ENCODE results near the gene TSEN34. TPM values are rescaled to one million over a fixed set of nuclear protein-coding genes. Genes with fewer than 3 reads are reported as not detected.

TSEN34 gene
- total RNA-seq, 1 donor from 2014 or later = 38.6 TPM

DNA sequence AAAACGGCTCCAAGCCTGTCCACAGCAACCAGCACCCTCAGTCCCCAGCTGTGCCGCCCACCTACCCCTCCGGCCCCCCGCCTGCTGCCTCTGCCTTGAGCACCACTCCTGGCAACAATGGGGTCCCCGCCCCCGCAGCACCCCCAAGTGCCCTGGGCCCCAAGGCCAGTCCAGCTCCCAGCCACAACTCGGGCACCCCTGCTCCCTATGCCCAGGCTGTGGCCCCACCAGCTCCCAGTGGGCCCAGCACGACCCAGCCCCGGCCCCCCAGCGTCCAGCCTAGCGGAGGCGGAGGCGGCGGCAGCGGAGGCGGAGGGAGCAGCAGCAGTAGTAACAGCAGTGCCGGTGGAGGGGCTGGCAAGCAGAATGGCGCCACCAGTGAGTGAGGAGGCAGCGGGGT, 43.0 kb upstream of the TSEN34 start:
- Mint-ChIP-seq H3K4me3 (ENCODE audit: low read depth) (no peak overlapping the region), H3K36me3 (ENCODE audit: insufficient read depth) (peaks cover 21% of the 10 kb centered on the region), H3K27ac (no peak overlapping the region), H3K9me3 (ENCODE audit: low read depth) (no peaks in the 10 kb centered on the region), H3K27me3 (no peaks in the 10 kb centered on the region), H3K4me1 (ENCODE audit: low read depth) (no peaks in the 10 kb centered on the region)
- no peak for DNase-seq (ENCODE audit: low spot score, unreplicated experiment)
- TF ChIP-seq, protein P1, sequence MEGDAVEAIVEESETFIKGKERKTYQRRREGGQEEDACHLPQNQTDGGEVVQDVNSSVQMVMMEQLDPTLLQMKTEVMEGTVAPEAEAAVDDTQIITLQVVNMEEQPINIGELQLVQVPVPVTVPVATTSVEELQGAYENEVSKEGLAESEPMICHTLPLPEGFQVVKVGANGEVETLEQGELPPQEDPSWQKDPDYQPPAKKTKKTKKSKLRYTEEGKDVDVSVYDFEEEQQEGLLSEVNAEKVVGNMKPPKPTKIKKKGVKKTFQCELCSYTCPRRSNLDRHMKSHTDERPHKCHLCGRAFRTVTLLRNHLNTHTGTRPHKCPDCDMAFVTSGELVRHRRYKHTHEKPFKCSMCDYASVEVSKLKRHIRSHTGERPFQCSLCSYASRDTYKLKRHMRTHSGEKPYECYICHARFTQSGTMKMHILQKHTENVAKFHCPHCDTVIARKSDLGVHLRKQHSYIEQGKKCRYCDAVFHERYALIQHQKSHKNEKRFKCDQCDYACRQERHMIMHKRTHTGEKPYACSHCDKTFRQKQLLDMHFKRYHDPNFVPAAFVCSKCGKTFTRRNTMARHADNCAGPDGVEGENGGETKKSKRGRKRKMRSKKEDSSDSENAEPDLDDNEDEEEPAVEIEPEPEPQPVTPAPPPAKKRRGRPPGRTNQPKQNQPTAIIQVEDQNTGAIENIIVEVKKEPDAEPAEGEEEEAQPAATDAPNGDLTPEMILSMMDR (IDR thresholded peaks at IDR 0.05; ENCODE audit: unreplicated experiment) = no peak

DNA sequence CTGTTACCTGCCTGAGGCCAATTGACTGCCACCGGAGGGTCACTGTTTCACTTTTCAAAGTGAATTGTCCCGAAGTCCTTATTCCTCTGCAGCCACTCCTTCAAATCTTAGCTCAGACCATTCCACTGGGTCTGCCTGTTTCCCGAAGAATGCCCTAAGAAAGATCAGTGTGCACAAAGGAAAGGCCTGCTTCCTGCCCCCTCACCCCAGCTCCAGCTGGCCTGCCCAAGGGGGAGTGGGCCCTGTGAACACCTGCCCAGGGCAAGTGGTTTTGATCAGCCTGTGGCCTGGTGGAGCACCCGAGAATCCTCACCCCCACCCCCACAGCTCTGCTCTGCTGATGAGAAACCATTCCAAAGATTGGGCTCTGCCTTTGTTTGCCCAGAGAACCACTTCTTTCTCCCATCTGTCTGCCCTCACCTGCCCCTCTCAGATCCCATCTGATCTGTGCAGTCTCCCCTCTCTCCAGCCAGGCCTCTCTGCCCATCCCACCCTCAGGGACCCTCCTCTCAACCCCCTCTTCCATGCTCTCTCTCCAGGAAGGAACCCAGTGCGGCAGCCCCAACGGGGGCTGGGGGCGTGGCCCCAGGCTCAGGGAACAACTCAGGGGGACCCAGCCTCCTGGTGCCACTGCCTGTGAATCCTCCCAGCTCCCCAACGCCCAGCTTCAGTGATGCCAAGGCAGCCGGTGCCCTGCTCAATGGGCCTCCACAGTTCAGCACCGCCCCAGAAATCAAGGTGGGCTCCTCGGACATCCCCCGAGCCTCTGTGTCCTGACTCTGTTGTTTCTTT, 41.9 kb upstream of the TSEN34 start:
- TF ChIP-seq, protein P1 (IDR thresholded peaks at IDR 0.05; ENCODE audit: unreplicated experiment) = no peak
- Mint-ChIP-seq H3K36me3 (ENCODE audit: insufficient read depth) (peaks cover 20% of the 10 kb centered on the region), H3K27me3 (no peaks in the 10 kb centered on the region), H3K9me3 (ENCODE audit: low read depth) (no peaks in the 10 kb centered on the region), H3K4me1 (ENCODE audit: low read depth) (no peaks in the 10 kb centered on the region), H3K27ac (no peak overlapping the region), H3K4me3 (ENCODE audit: low read depth) (no peak overlapping the region)
- DNase-seq (ENCODE audit: low spot score, unreplicated experiment) = no peak

DNA sequence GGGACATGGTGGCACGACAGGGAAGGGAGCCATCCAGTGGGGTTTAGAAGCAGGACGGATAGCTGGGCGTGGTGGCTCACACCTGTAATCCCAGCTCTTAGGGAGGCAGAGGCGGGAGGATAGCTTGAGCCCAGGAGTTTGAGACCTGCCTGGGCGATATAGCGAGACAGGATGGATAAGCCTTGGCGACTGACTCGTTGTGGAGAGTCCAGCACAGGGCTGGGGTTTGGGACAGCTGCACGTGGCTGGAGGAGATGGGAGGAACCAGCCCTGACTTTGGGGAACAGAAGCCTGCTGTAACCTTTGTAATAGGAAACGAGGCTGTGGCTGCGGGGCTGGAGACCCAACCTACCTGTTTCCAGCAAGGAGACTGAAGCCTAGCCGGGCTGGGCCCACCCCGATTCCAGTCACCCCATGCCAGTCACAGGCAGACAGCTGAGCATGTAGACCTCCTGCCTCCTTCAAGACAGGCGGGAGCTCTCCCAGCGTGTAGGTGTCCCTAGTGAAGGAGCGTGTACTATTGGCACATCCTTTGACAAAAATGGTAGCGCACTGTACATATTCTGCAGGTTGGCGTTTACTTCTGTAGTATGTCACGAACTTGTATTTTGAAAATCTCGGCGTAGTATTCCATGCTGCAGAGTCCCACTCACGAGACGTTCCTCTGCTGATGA, 39.6 kb upstream of the TSEN34 start:
- H3K36me3 Mint-ChIP-seq (ENCODE audit: insufficient read depth) = peaks cover 15% of the 10 kb centered on the region
- H3K27me3 Mint-ChIP-seq = no peaks in the 10 kb centered on the region
- TF ChIP-seq, protein P1 (IDR thresholded peaks at IDR 0.05; ENCODE audit: unreplicated experiment) = no peak
- H3K4me3 Mint-ChIP-seq (ENCODE audit: low read depth) = no peak overlapping the region
- DNase-seq (ENCODE audit: low spot score, unreplicated experiment) = no peak
- no peaks in the 10 kb centered on the region for H3K4me1 Mint-ChIP-seq (ENCODE audit: low read depth)
- H3K9me3 Mint-ChIP-seq (ENCODE audit: low read depth) = no peaks in the 10 kb centered on the region
- H3K27ac Mint-ChIP-seq = peak overlapping the region; percentile 13

DNA sequence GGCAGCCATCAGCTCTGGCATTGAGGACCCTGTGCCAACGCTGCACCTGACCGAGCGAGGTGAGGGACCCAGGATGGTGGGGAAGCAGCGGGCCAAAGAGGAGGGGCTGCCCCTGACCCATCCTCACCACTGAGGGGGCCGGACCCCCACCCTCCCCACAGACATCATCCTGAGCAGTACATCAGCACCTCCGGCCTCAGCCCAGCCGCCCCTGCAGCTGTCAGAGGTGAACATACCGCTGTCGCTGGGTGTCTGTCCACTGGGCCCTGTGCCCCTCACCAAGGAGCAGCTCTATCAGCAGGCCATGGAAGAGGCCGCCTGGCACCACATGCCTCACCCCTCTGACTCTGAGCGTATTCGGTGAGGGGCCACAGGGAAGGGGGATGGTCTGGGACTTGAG, 38.8 kb upstream of the TSEN34 start:
- H3K27ac Mint-ChIP-seq = no peak overlapping the region
- no peak overlapping the region for H3K4me3 Mint-ChIP-seq (ENCODE audit: low read depth)
- no peaks in the 10 kb centered on the region for H3K27me3 Mint-ChIP-seq
- no peaks in the 10 kb centered on the region for H3K4me1 Mint-ChIP-seq (ENCODE audit: low read depth)
- H3K36me3 Mint-ChIP-seq (ENCODE audit: insufficient read depth) = peaks cover 21% of the 10 kb centered on the region
- no peak for DNase-seq (ENCODE audit: low spot score, unreplicated experiment)
- H3K9me3 Mint-ChIP-seq (ENCODE audit: low read depth) = no peaks in the 10 kb centered on the region
- TF ChIP-seq, protein P1 (IDR thresholded peaks at IDR 0.05; ENCODE audit: unreplicated experiment) = no peak

DNA sequence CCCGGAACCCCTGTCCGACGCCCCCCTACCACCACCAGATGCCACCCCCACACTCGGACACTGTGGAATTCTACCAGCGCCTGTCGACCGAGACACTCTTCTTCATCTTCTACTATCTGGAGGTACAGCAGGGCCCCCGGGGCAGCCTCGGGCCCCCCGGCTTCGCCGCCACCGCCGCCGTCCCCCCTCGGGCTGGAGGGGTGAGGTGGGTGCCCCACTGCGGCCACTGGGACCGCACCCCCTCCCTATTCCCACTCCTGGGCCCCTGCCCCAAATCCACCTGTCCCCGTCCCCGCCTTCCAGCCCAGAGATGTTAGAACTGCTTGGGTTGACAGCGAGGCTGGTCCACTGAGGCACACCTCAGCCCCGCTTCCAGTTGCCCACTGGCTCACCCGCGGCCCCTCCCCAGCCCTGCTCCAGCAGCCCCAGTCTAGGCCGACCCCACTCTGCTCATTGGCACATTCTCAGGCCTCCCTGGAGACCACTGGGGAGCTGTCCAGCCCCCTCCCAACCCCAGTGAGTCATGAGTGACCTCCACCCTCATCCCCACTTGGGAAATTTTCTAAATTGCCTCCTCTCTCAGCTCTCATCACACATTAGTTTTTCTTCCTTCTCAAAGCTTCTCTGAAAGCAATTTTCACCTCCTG, 38.1 kb upstream of the TSEN34 start:
- no peak overlapping the region for H3K27ac Mint-ChIP-seq
- TF ChIP-seq, protein P1 (IDR thresholded peaks at IDR 0.05; ENCODE audit: unreplicated experiment) = no peak
- H3K9me3 Mint-ChIP-seq (ENCODE audit: low read depth) = no peaks in the 10 kb centered on the region
- no peaks in the 10 kb centered on the region for H3K4me1 Mint-ChIP-seq (ENCODE audit: low read depth)
- H3K4me3 Mint-ChIP-seq (ENCODE audit: low read depth) = no peak overlapping the region
- H3K36me3 Mint-ChIP-seq (ENCODE audit: insufficient read depth) = peaks cover 21% of the 10 kb centered on the region
- no peaks in the 10 kb centered on the region for H3K27me3 Mint-ChIP-seq
- no peak for DNase-seq (ENCODE audit: low spot score, unreplicated experiment)
